Fibroblast of mammary gland (primary cell): ENCODE data around the gene DNMBP.
"Not testable (repeated sequence)": the region's sequence is repeated elsewhere in the genome, so short reads cannot be mapped to it uniquely, and the experiment has no call there.

Experiments used
- DNase-seq: peaks from one replicate; pipeline ENCODE4 v3.0.0-alpha.2; 2010; ENCODE audit warnings: low read depth
- H3K4me3 ChIP-seq: 2 replicates; pipeline ENCODE4 v1.5.1; 2011; ENCODE audit warnings: low read depth, mild to moderate bottlenecking, low read length, moderate library complexity; ENCODE audit not compliant: control insufficient read depth
- TF ChIP-seq, protein P1 (sequence below): conservative IDR thresholded peaks from 2 replicates; pipeline ENCODE4 v1.5.1; 2011; ENCODE audit warnings: low read depth, low read length, inconsistent platforms; ENCODE audit not compliant: control insufficient read depth, insufficient read depth

DNMBP gene

DNA sequence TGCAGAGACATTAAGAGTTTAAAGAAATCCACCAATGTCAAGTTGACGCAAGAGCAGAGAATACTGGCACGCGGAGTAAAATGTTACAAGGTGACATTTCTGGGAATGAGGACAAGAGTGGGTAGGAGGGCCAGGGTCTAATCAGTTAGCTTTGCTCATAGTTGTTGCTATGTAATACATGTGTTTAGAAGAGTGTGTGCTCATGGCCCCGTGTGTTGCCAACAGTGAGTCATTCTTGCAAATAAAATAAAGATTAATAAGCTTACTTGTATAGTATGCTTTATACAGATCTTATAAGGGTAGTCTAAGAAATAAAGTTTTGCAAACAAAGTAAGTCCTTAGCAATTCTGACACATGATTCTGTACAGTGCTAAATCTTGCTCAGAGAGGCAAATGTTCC is 64.5 kb downstream of the DNMBP start:
- peak; percentile 93 for DNase-seq
- TF ChIP-seq, protein P1, sequence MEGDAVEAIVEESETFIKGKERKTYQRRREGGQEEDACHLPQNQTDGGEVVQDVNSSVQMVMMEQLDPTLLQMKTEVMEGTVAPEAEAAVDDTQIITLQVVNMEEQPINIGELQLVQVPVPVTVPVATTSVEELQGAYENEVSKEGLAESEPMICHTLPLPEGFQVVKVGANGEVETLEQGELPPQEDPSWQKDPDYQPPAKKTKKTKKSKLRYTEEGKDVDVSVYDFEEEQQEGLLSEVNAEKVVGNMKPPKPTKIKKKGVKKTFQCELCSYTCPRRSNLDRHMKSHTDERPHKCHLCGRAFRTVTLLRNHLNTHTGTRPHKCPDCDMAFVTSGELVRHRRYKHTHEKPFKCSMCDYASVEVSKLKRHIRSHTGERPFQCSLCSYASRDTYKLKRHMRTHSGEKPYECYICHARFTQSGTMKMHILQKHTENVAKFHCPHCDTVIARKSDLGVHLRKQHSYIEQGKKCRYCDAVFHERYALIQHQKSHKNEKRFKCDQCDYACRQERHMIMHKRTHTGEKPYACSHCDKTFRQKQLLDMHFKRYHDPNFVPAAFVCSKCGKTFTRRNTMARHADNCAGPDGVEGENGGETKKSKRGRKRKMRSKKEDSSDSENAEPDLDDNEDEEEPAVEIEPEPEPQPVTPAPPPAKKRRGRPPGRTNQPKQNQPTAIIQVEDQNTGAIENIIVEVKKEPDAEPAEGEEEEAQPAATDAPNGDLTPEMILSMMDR = no peak

GRCh38 chr10:99944860-99945259 is 64.9 kb downstream of the DNMBP start:
- DNase-seq = no peak
- no peak overlapping the region for H3K4me3 ChIP-seq
- TF ChIP-seq, protein P1 = no peak

More for the DNA sequence above, 64.5 kb downstream of the DNMBP start:
- no peak overlapping the region for H3K4me3 ChIP-seq

GRCh38 chr10:99943908-99944307 is 65.8 kb downstream of the DNMBP start:
- no peak for DNase-seq
- TF ChIP-seq, protein P1 = no peak
- no peak overlapping the region for H3K4me3 ChIP-seq

DNA sequence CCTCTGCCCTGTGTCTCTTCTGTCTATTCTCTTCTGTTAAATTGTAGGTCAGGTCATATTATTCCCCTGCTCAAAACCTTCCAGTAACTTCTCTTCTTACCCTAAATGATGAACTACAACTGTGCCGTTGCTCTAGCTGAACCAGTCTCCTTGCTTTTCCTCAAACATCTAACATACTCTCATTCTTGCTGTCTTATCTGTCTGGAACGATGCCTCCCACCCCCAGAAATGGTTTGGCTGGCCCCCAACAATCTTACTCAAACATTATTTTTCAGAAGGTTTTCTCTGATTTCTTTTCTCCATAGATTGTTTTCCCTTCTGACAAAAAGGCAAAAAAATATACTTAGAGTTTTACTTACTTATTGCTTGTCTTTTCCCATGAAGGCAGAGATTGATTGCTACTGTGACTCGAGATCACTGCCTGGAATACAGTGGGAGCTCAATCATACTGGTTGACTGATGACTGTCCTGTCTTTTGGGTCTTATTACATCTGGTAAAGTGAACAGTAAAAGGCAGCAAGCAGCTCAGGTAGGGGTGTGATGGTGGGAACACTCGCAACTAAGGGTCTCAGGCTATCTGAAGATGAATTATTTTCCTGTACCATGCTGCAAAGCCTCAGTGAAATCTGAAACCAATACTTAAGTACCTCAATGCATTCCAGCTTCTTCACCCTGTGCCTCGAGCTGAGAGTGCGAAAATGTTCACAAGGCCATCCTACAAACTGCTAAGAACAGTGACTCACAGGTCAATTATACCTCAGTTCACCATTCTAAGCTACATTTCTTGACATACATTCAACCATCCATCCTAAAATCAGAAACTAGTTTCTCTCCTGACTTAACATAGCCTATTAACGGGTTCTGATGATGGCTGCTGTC is 67.6 kb downstream of the DNMBP start:
- DNase-seq = peak; percentile 73
- no peak overlapping the region for H3K4me3 ChIP-seq
- TF ChIP-seq, protein P1 = no peak

GRCh38 chr10:99938563-99938962 is 71.2 kb downstream of the DNMBP start:
- H3K4me3 ChIP-seq = no peak overlapping the region
- DNase-seq = no peak
- TF ChIP-seq, protein P1 = no peak

DNA sequence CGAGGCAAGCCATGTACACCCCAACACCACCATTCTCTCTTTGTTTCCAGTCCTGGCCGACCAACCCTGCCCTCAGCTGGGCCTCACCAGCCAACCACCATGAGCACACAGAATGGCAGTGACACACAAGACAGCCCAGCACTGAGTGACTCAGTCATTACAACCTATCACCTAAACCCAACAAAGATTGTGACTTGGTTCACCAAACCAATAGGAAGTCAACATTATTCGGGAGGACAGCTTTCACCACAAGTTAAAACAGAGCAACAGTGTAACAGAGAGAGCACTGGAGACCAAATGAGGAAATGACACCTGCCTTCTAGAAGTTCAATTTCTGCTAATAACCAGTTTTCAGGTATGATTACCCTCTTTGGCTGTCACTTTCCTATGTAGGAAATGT is 72.1 kb downstream of the DNMBP start:
- no peak for DNase-seq
- TF ChIP-seq, protein P1 = no peak

DNA sequence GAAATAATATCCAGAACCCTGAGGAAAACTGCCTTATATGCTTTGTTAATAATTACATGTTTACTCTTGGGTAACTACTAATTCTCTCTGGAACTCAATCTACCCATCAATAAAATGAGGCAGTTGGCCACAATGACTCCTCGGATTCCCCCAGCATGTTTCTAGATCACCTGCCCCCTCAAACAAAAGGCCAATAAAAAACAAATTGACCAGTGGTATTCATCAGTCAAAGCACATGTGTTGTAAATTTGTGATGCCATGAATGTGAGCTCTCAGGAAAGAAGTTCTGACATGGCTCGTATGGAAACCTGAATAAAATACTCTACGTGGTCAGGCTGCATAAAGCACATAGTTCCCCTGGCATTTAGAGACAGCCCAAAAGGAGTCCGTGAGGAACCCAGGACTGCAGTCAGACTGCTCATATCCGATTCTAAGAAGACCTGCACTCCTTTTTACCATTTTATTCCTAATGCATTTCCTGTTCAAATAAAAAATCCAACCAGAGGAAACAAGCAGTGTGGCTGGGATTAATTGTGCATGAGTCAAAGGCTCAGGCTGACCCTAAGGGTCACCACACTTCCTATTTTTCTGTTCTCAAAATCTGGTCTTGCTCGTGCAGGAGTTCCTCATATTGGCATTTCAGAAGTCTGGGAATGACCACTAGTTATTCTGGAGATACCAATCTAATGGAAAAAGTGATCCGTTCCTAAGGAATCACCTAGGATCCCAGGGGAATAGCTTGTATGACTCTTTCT is 77.4 kb downstream of the DNMBP start:
- H3K4me3 ChIP-seq = not testable (repeated sequence)
- DNase-seq = peak; percentile 37

More for the DNA sequence above, 72.1 kb downstream of the DNMBP start:
- H3K4me3 ChIP-seq = no peak overlapping the region
